ENCODE data around the gene KCNQ1OT1.

Gene KCNQ1OT1

DNA sequence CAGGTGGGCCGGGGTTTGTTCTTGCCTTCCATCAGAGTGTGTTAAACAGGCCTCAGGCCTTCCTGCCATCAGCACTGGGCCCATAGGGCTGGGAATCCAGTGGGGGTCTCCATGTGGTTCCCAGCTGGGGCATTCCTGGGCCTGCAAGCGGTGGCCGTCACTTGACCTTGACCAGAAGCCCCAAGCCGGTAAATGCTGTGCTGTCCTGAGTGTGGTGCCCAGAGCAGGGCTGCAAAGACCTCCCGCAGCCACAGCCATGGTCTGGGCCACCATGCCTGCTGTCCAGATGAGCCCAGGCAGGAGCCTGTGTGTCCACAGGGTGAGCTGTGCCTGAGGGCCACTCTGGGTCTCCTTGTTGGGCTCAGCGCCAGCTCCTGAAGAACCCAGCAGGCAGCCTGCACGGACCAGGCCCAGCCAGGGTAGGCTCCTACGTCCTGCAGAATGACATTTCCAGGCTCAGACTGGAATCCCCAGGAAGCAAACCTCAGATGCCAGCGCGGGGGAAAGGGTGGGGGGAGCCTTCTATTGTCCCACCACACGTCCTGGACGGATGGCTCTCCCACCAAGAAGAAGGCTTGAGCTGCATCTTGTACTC lies 117.3 kb downstream of the KCNQ1OT1 start:
- Histone ChIP-seq H3K36me3 (ENCODE audit: control insufficient read depth, insufficient read depth, low read length) (no peaks in the 10 kb centered on the region), H3K4me3 (ENCODE audit: low read depth, low read length) (no peak overlapping the region), H3K27ac (ENCODE audit: low read depth, low read length) (no peak overlapping the region), H3K9ac (ENCODE audit: low read depth, low read length) (no peak overlapping the region), H3K9me3 (ENCODE audit: control insufficient read depth, insufficient read depth, low read length) (no peaks in the 10 kb centered on the region), H3K27me3 (ENCODE audit: control insufficient read depth, insufficient read depth, low read length) (peaks cover 75% of the 10 kb centered on the region), H3K4me1 (ENCODE audit: control insufficient read depth, insufficient read depth, low read length) (no peaks in the 10 kb centered on the region)

DNA sequence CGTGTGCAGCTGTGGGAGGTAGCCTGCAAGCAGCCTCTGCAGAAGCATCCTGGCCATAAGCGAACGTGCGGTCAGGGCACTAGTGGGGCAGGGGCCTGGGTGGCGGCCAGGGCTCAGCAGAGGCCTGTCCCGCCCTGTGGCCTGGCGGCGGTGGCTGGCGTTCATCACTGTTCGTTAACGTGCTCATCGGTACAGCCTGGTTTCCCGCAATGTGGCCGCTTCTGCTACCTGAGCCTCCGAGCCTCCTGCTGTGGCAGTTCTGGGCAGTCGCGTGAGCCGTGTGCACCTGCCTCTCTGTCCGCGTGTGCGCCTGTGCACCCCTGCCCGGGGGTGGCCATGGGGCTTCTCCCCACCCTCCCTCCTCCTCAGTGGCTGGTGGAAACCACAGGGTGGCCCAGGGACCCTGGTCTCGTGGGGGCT lies 117.9 kb downstream of the KCNQ1OT1 start:
- Histone ChIP-seq H3K4me1 (ENCODE audit: control insufficient read depth, insufficient read depth, low read length) (no peaks in the 10 kb centered on the region), H3K36me3 (ENCODE audit: control insufficient read depth, insufficient read depth, low read length) (no peaks in the 10 kb centered on the region), H3K27ac (ENCODE audit: low read depth, low read length) (no peak overlapping the region), H3K4me3 (ENCODE audit: low read depth, low read length) (no peak overlapping the region), H3K9ac (ENCODE audit: low read depth, low read length) (no peak overlapping the region), H3K9me3 (ENCODE audit: control insufficient read depth, insufficient read depth, low read length) (no peaks in the 10 kb centered on the region), H3K27me3 (ENCODE audit: control insufficient read depth, insufficient read depth, low read length) (peaks cover 75% of the 10 kb centered on the region)

DNA sequence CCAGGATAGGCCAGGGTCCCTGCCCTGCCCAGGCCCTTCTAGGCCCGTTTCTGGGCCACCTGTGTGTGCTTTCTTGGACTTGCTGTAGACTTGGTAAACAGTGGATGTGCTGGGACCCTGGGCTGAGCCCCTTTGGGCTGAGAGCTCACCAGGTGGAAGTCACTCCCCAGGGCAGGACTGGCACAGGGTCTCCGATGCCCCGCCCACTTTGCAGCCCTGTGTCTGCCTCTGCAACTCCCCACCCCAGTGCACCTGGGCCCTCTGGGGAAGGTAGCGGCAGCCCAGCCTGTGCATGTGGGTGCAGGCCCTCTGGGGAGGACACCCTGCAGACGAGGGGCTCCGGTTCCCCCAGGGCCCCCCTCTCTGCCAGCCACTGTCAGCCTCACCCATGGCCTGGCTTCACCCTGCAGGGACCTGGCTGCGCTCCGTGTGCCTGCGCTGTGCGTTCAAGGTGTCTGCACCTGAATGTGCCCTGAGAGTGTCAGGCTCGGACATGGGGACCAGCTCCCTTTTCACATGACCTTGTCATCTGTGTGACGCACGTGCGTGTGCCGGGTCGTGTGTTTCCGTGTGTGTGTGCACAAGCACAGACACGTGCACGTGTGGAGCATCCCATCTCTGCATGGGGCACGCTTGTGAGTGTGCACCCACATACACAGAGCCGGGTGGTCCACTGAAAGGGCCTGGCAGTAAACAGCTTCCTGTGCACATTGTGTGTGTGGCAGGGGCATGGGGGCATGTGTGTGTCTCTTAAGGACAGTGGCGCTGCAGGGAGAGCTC lies 118.5 kb downstream of the KCNQ1OT1 start:
- Histone ChIP-seq H3K27me3 (ENCODE audit: control insufficient read depth, insufficient read depth, low read length) (peaks cover 75% of the 10 kb centered on the region), H3K4me1 (ENCODE audit: control insufficient read depth, insufficient read depth, low read length) (no peaks in the 10 kb centered on the region), H3K9me3 (ENCODE audit: control insufficient read depth, insufficient read depth, low read length) (no peaks in the 10 kb centered on the region)

DNA sequence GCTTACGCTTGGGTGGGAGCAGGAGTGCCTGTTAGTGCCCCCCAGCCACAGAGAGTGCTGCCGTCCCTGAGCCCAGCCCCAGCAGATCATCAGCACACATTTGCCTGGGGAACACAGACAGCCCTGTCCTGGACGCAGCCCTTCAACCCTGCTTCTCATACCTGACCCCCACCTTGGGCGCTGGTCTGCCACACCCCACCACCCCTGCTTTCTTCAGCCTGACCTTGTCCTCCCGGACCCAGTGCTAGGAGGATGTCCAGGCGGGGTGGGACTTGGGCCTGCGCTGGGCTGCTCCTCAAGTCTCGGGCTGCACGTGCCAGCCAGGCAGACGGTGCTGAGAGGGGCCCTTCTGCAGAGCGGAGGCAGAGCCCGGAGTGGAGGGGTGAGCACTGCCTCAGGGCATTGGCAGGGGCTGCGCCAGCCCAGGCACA lies 119.2 kb downstream of the KCNQ1OT1 start:
- no peaks in the 10 kb centered on the region for H3K4me1 ChIP-seq (ENCODE audit: control insufficient read depth, insufficient read depth, low read length)
- no peak overlapping the region for H3K27ac ChIP-seq (ENCODE audit: low read depth, low read length)
- H3K27me3 ChIP-seq (ENCODE audit: control insufficient read depth, insufficient read depth, low read length), result peaks cover 75% of the 10 kb centered on the region
- no peak overlapping the region for H3K4me3 ChIP-seq (ENCODE audit: low read depth, low read length)
- H3K9me3 ChIP-seq (ENCODE audit: control insufficient read depth, insufficient read depth, low read length), result no peaks in the 10 kb centered on the region
- no peak overlapping the region for H3K9ac ChIP-seq (ENCODE audit: low read depth, low read length)
- no peaks in the 10 kb centered on the region for H3K36me3 ChIP-seq (ENCODE audit: control insufficient read depth, insufficient read depth, low read length)

More for the DNA sequence above, 118.5 kb downstream of the KCNQ1OT1 start:
- Histone ChIP-seq H3K27ac (ENCODE audit: low read depth, low read length) (no peak overlapping the region), H3K9ac (ENCODE audit: low read depth, low read length) (no peak overlapping the region), H3K36me3 (ENCODE audit: control insufficient read depth, insufficient read depth, low read length) (no peaks in the 10 kb centered on the region), H3K4me3 (ENCODE audit: low read depth, low read length) (no peak overlapping the region)

DNA sequence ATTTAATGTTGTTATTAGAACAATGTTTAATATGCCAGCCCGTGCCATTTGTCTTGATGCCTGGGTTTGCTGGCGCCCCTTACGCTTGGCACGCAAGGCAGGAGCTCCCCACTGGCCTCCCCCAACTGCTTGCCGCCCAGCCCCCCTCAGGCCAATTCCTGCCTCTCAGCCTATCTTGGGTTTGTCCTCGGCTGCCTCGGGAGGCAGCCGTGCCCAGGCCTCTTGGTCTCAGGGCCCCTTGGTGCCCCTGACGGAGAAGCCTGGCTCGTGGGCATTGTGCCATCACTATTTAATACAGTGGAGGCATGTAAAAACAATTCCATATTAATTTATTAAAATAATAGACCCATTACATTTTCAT lies 119.8 kb downstream of the KCNQ1OT1 start:
- Histone ChIP-seq H3K4me1 (ENCODE audit: control insufficient read depth, insufficient read depth, low read length) (no peaks in the 10 kb centered on the region), H3K9ac (ENCODE audit: low read depth, low read length) (no peak overlapping the region), H3K36me3 (ENCODE audit: control insufficient read depth, insufficient read depth, low read length) (no peaks in the 10 kb centered on the region), H3K9me3 (ENCODE audit: control insufficient read depth, insufficient read depth, low read length) (no peaks in the 10 kb centered on the region), H3K27me3 (ENCODE audit: control insufficient read depth, insufficient read depth, low read length) (peaks cover 74% of the 10 kb centered on the region), H3K27ac (ENCODE audit: low read depth, low read length) (no peak overlapping the region), H3K4me3 (ENCODE audit: low read depth, low read length) (no peak overlapping the region)

DNA sequence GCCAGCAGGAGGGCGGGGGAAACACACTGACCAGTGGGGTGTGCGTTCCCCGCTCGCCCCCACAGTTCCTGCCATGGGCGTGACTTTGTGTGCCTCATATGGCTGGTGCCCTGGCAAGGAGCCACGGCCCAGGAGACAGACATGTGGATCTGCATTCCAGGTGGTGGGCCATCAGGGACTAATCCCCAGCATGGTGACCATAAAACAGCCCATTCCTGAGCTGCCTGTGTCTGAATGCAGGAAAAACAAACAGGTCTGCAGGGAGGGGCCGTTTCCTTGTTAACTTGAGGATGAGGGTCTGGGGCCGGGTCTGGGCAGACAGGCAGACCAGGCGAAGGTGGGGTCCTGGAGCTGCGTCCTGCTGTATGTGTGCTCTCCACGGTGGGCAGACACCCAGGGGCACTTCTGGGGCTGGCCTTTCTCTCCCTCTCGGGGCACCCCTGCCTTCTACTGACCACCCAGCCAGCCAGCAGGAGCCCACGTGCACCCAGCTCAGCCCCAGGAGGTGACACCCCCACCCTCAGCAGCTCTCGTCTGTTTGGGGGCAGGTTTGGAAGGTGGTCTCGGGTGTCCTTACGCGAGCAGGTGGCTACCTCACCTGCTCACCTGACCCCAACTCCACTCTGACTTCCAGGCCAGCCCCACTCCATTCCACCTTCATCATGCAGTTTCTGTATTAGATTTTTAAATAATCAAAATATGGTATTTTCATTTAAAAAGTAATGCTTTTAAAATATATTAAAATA lies 120.3 kb downstream of the KCNQ1OT1 start:
- Histone ChIP-seq H3K4me1 (ENCODE audit: control insufficient read depth, insufficient read depth, low read length) (no peaks in the 10 kb centered on the region), H3K27ac (ENCODE audit: low read depth, low read length) (no peak overlapping the region), H3K9ac (ENCODE audit: low read depth, low read length) (no peak overlapping the region), H3K27me3 (ENCODE audit: control insufficient read depth, insufficient read depth, low read length) (peaks cover 68% of the 10 kb centered on the region), H3K4me3 (ENCODE audit: low read depth, low read length) (no peak overlapping the region), H3K36me3 (ENCODE audit: control insufficient read depth, insufficient read depth, low read length) (no peaks in the 10 kb centered on the region), H3K9me3 (ENCODE audit: control insufficient read depth, insufficient read depth, low read length) (no peaks in the 10 kb centered on the region)

DNA sequence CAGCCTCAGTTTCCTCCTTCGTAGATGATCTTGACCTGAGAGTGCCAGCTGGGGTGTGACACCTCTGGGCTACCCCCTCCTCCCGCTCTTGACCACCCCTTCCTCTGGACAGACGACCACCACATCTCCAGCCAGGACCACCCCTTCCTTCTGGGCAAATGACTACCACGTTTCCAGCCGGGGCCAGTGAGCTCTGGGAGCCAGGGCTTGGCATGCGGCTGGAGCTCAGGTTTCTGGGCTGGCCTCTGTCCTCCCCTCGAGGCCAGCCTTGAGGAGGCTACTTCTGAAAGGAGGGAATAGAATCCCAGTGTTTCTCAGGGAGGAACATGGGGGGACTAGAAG lies 120.9 kb downstream of the KCNQ1OT1 start:
- Histone ChIP-seq H3K4me1 (ENCODE audit: control insufficient read depth, insufficient read depth, low read length) (no peaks in the 10 kb centered on the region), H3K4me3 (ENCODE audit: low read depth, low read length) (no peak overlapping the region), H3K36me3 (ENCODE audit: control insufficient read depth, insufficient read depth, low read length) (no peaks in the 10 kb centered on the region), H3K9ac (ENCODE audit: low read depth, low read length) (no peak overlapping the region), H3K9me3 (ENCODE audit: control insufficient read depth, insufficient read depth, low read length) (no peaks in the 10 kb centered on the region), H3K27ac (ENCODE audit: low read depth, low read length) (no peak overlapping the region), H3K27me3 (ENCODE audit: control insufficient read depth, insufficient read depth, low read length) (peaks cover 65% of the 10 kb centered on the region)

DNA sequence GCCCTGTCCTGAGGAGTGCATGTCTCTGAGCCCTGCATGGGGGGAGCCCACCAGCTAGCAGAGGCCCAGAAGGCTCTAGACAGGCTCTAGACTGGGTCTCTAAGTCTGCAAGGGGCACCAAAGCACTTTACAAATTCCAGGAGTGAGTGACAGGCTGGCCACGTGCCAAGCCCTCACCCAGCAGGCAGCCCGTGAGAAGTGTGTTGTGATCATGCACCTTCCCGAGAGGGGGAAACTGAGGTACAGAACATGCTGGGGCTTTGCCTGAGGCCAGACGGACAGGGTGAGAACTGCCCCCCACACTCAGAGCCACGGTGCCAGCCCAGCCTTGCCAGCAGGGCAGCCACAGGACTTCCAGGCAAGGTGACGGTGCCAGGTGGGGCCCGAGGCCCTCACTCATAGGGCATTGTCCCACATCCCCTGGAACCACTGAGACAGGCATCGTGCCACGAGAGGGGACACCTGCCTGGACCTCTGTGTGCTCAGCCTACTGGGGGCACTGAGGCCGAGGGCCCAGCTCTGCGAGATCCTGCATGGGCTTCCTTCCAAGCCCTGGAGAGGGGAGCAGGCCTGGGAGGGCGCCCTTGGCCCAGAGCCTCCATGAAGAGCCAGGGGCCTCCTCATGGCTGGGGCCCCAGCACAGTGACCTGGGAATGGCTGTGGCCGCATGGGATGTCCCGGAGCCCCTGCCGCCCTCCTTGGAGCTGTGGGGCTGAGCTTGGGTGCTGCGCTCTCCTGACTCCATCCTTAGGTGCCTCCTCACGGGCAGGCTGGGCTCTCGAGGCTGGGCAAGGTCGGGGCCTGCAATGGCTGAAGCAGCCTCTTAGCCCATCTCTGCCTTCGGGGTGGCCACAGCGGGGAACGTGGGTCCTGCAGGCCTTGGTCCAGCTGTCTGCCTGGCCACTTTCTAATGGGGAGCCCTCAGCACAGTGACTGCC lies 121.5 kb downstream of the KCNQ1OT1 start:
- H3K9ac ChIP-seq (ENCODE audit: low read depth, low read length), result no peak overlapping the region
- H3K4me1 ChIP-seq (ENCODE audit: control insufficient read depth, insufficient read depth, low read length), result no peaks in the 10 kb centered on the region

DNA sequence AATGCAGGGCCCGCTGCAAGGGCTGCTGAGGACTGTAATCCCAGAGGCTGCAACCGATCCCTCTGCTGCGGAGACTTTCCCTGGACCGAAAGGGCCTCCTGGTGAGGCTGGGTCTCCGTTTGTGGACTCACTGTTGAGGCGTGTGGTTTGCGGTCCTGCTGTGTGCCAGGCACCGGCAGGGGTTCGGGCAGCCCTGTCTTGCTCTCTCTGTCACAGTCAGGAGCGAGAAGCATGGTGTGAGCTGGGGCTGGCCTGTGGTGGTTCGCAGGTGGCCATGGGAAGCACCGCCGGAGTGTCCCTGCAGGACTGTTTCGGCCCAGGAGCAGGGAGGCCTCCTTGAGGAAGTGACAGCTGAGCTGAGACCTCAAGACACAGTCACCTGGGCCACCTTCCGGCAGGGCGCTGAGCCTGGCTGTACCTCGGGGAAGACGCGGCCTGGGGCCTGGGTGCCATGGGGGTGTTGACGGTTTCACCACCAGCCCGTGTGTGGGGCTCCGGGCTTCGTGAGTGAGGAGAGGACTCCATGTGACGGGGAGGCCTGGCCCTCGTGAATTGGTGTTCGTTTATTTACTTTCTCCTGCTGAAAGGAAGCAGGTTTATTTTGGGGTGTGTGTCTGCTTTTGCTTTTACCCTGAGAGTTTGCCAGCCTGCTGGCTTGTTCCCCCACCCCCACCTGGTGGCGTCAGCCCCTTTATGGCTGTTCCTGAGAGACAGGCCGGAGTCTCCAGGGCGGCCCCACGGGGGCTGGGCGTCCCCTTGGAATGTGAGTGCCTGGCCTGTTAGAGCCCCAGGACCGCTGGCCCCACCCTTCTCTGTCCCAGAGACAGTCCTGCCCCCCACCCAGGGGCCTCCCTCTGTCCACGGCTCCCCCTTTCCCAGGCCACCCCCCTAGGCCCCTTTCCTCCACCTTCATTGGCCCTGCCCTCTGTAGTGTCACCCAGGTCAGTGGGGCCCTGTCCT lies 122.5 kb downstream of the KCNQ1OT1 start:
- peaks cover 65% of the 10 kb centered on the region for H3K27me3 ChIP-seq (ENCODE audit: control insufficient read depth, insufficient read depth, low read length)
- H3K36me3 ChIP-seq (ENCODE audit: control insufficient read depth, insufficient read depth, low read length), result no peaks in the 10 kb centered on the region
- no peaks in the 10 kb centered on the region for H3K9me3 ChIP-seq (ENCODE audit: control insufficient read depth, insufficient read depth, low read length)
- no peaks in the 10 kb centered on the region for H3K4me1 ChIP-seq (ENCODE audit: control insufficient read depth, insufficient read depth, low read length)
- H3K27ac ChIP-seq (ENCODE audit: low read depth, low read length), result no peak overlapping the region
- no peak overlapping the region for H3K4me3 ChIP-seq (ENCODE audit: low read depth, low read length)
- no peak overlapping the region for H3K9ac ChIP-seq (ENCODE audit: low read depth, low read length)

More for the DNA sequence above, 121.5 kb downstream of the KCNQ1OT1 start:
- no peaks in the 10 kb centered on the region for H3K9me3 ChIP-seq (ENCODE audit: control insufficient read depth, insufficient read depth, low read length)
- no peak overlapping the region for H3K4me3 ChIP-seq (ENCODE audit: low read depth, low read length)
- peaks cover 65% of the 10 kb centered on the region for H3K27me3 ChIP-seq (ENCODE audit: control insufficient read depth, insufficient read depth, low read length)
- no peak overlapping the region for H3K27ac ChIP-seq (ENCODE audit: low read depth, low read length)
- H3K36me3 ChIP-seq (ENCODE audit: control insufficient read depth, insufficient read depth, low read length), result no peaks in the 10 kb centered on the region

DNA sequence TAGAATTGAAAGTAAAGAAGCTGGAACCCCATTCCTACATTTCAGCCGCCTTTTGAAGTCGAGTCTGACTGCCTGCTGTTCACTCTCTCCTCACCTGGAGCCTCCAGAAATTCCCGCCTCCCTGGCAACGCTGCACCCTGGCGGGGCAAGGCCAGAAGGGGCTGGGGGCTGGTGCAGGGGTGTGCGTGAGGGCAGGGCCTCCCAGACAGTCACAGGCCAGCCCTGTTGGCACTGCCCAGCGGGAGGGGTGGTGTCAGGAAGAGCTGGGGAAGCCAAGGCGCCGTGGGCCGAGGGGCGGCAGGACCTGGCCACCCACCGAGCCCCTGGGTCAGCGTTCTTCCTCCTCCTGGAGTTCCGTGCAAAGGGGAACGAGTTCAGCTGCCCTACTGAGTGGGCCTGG lies 123.2 kb downstream of the KCNQ1OT1 start:
- Histone ChIP-seq H3K4me3 (ENCODE audit: low read depth, low read length) (no peak overlapping the region), H3K4me1 (ENCODE audit: control insufficient read depth, insufficient read depth, low read length) (no peaks in the 10 kb centered on the region), H3K9ac (ENCODE audit: low read depth, low read length) (no peak overlapping the region), H3K9me3 (ENCODE audit: control insufficient read depth, insufficient read depth, low read length) (no peaks in the 10 kb centered on the region), H3K27me3 (ENCODE audit: control insufficient read depth, insufficient read depth, low read length) (peaks cover 61% of the 10 kb centered on the region), H3K36me3 (ENCODE audit: control insufficient read depth, insufficient read depth, low read length) (no peaks in the 10 kb centered on the region), H3K27ac (ENCODE audit: low read depth, low read length) (no peak overlapping the region)
